Putamen (tissue), 1 donor: ENCODE measurements around the gene STRC.
"Not testable (repeated sequence)": the region's sequence is repeated elsewhere in the genome, so short reads cannot be mapped to it uniquely, and the experiment has no call there.

Experiments used
- DNase-seq: peaks from one replicate; pipeline ENCODE4 v3.0.0-alpha.2; 2016; ENCODE audit warnings: low spot score

The STRC gene

GRCh38 chr15:43618700-43619099 lies at the start of gene STRC:
STRC (minus strand) TSS chr15:43618800; CDS start chr15:43618722, 78 bp downstream.
- DNase-seq = not testable (repeated sequence)

GRCh38 chr15:43666177-43666576 lies 47.6 kb upstream of the STRC start:
- DNase-seq = not testable (repeated sequence)

- DNase-seq = not testable (repeated sequence)
These were observed 44.7 kb upstream of the STRC start for GRCh38 chr15:43663333-43663732.

- DNase-seq = not testable (repeated sequence)
These were observed 43.7 kb upstream of the STRC start for GRCh38 chr15:43662293-43662692.

GRCh38 chr15:43659727-43660126 lies 41.1 kb upstream of the STRC start:
- not testable (repeated sequence) for DNase-seq

- not testable (repeated sequence) for DNase-seq
These were observed 30.9 kb upstream of the STRC start for GRCh38 chr15:43649430-43649926.

GRCh38 chr15:43648649-43649429 lies 30.2 kb upstream of the STRC start, which contains the start of gene CATSPER2:
CATSPER2 (minus strand) TSS chr15:43648844; CDS start chr15:43648061, 783 bp downstream.
- DNase-seq = no peak

GRCh38 chr15:43638464-43639204 lies 20.0 kb upstream of the STRC start:
- DNase-seq = not testable (repeated sequence)

- not testable (repeated sequence) for DNase-seq
These were observed 8.3 kb upstream of the STRC start for GRCh38 chr15:43626937-43627336.

- no peak for DNase-seq
These were observed 6.5 kb upstream of the STRC start for GRCh38 chr15:43625106-43625505.

- DNase-seq = not testable (repeated sequence)
These were observed 3.6 kb upstream of the STRC start for GRCh38 chr15:43622068-43622799.

GRCh38 chr15:43617750-43618149 lies 850 bp downstream of the STRC start:
- DNase-seq = not testable (repeated sequence)

- peak; percentile 66 for DNase-seq
These were observed 16.4 kb downstream of the STRC start for GRCh38 chr15:43602233-43602632.

GRCh38 chr15:43600200-43600599 lies 18.4 kb downstream of the STRC start:
- DNase-seq = not testable (repeated sequence)

- DNase-seq = not testable (repeated sequence)
These were observed 19.5 kb downstream of the STRC start for GRCh38 chr15:43599131-43599530.

GRCh38 chr15:43593328-43594190 lies 25.0 kb downstream of the STRC start, which contains the start of gene CKMT1B:
CKMT1B (plus strand) TSS chr15:43594027; CDS start chr15:43594219, 192 bp downstream.
- not testable (repeated sequence) for DNase-seq

GRCh38 chr15:43592841-43593240 lies 25.8 kb downstream of the STRC start:
- not testable (repeated sequence) for DNase-seq

- DNase-seq = not testable (repeated sequence)
These were observed 28.7 kb downstream of the STRC start, which contains the start of gene PPIP5K1 for GRCh38 chr15:43589778-43590466. PPIP5K1 (minus strand) TSS chr15:43590208; CDS start chr15:43584504, 5,704 bp downstream.

- DNase-seq = not testable (repeated sequence)
These were observed 44.0 kb downstream of the STRC start for GRCh38 chr15:43574607-43575006.

- not testable (repeated sequence) for DNase-seq
These were observed 52.0 kb downstream of the STRC start for GRCh38 chr15:43566615-43567014.
